K562 (cell line): Measurements from ENCODE around the gene EVI5. TPM values are rescaled to one million over a fixed set of nuclear protein-coding genes. Genes with fewer than 3 reads are reported as not detected.
A peak's percentile ranks its signal among the peaks of the same experiment; 100 is the strongest.

ENCODE experiments used
- ARID4B ChIP-seq: sonication (generic); formaldehyde crosslinking; IDR thresholded peaks from 2 replicates; pipeline ENCODE4 v1.8.0; 2022; ENCODE audit warnings: mild to moderate bottlenecking, missing genetic modification reagents
- CBX2 ChIP-seq: fragments of 200-600 bp; sonication (generic); IDR thresholded peaks from one replicate; pipeline ENCODE4 v1.6.1; 2012; ENCODE audit warnings: mild to moderate bottlenecking, low read length, inconsistent platforms; ENCODE audit not compliant: insufficient read depth, poor library complexity, severe bottlenecking
- REST ChIP-seq, 2 experiments: fragments of 450-650 bp; formaldehyde crosslinking in 1 of 2; IDR thresholded peaks; 2 replicates each; pipeline versions ENCODE4 v1.4.0 to v1.6.1; 2014 to 2020; ENCODE audit warnings: mild to moderate bottlenecking in 2 of 2, borderline replicate concordance in 1 of 2, low read depth in 1 of 2
- TAL1 ChIP-seq: fragments of 450-650 bp; IDR thresholded peaks from 2 replicates; pipeline ENCODE4 v1.6.1; 2016; ENCODE audit warnings: mild to moderate bottlenecking
- ZKSCAN1 ChIP-seq: fragments of 150-350 bp; IDR thresholded peaks from 2 replicates; pipeline ENCODE4 v1.6.1; 2016; ENCODE audit warnings: low read depth, low read length
- ZNF445 ChIP-seq: fragments of 250-450 bp; sonication (Bioruptor Pico); IDR thresholded peaks from 2 replicates; pipeline ENCODE4 v1.4.0; 2020; ENCODE audit warnings: low read depth, mild to moderate bottlenecking, moderate library complexity
- ZZZ3 ChIP-seq: fragments of 450-650 bp; IDR thresholded peaks from 2 replicates; pipeline ENCODE4 v1.6.1; 2016; ENCODE audit warnings: antibody characterized with exemption, mild to moderate bottlenecking, moderate library complexity
- polyA plus RNA-seq, 8 experiments: library from polyadenylated mRNA; depleted of rRNA in 4 of 8; stranded (reverse) in 5 of 8; unstranded in 3 of 8; fragments of >200 nt; fragmentation: Nextera tagmentation in 2 of 8; fragmentation: Illumina TruSeq in 1 of 8; extraction: Ambion mirVana in 2 of 8; extraction: Trizol in 1 of 8; gene quantifications; 2 replicates each; pipeline versions ENCODE4 v1.2.1 to v1.2.3, GENCODE V29; 2011 to 2014; ENCODE audit warnings: inconsistent platforms in 1 of 8, missing spikeins in 1 of 8
- total RNA-seq, 7 experiments: library from RNA; depleted of rRNA in 6 of 7; stranded (reverse); fragments of >200 nt in 6 of 7; fragmentation: Illumina TruSeq in 2 of 7; extraction: Trizol in 2 of 7; gene quantifications; 2 replicates each; pipeline versions ENCODE4 v1.2.1 to v1.2.3, GENCODE V29; 2011 to 2021; ENCODE audit warnings: low replicate concordance in 1 of 7
- TF ChIP-seq, protein P1 (sequence below), 2 experiments: fragments of 250-450 bp in 1 of 2; fragments of 450-650 bp in 1 of 2; sonication (Bioruptor Pico) in 1 of 2; IDR thresholded peaks; 2 replicates each; pipeline versions ENCODE4 v1.6.1 to v1.8.0; 2016 to 2021; ENCODE audit warnings: mild to moderate bottlenecking in 2 of 2, moderate library complexity in 2 of 2, missing compliant biosample characterization in 1 of 2, missing genetic modification characterization in 1 of 2
- TF ChIP-seq, protein P2 (sequence below): fragments of 250-450 bp; sonication (Bioruptor Pico); IDR thresholded peaks from 2 replicates; pipeline ENCODE4 v1.5.0; 2021
- TF ChIP-seq, protein P3 (sequence below): sonication (generic); formaldehyde crosslinking; IDR thresholded peaks from 2 replicates; pipeline ENCODE4 v1.8.0; 2022; ENCODE audit warnings: mild to moderate bottlenecking, missing genetic modification reagents

Gene EVI5
- total and polyA plus RNA-seq, 9 of the 15 experiments (the other 6 are each of a cell fraction or from before 2014, with no cell fraction given), result 1.7 to 50.1 (median 13.7) TPM

DNA sequence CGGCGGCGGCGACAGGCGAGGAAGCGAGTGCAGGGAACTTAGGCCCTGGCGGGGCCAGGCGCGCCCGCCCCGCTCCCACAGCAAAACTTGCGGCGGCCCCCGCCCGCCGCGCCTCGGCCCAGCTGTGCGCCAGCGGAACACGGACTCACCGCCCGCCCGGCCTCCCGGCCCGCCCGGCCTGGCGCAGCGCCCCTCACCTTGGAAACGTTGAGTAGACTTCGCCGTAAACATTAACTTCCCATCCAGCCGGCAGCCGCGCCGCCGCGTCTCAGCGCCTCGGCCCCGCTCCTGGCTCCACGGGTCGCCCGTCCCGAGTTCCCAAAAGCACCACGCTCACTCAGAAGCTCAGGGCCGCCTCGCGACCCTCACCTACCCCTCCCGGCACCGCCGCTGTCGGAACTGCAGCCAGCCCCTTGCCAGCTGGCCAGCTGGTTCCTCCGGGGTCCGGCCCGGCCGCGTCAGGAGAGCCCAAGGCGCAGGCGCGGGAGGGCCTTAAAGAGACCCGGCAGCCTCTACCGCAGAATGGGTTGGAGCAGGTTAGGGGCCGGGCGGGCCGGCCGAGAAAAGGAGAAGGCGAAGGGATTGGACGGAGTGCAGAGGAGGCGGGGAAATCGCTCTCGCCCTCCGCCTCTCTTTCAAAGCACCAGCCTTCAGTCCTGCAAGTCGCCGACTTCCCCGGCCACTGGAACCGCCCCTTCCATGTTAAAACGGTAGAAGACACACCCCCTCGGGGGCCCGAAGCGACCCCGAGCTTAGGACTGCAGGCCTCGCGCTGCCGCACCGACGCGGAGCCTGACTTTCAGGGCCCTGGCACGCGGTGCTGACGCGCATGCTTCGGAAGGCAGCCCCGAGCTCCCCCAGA lies at the start of gene EVI5 (continued):
- TF ChIP-seq REST (IDR thresholded peaks at IDR 0.05; ENCODE audit: borderline replicate concordance), result no peak
- no peak; the same call in 1 of the 2 replicates for TF ChIP-seq REST (CRISPR knock-in tag; IDR thresholded peaks at IDR 0.05; ENCODE audit: low read depth)
- TF ChIP-seq ZZZ3, result no peak
- TF ChIP-seq, protein P1, sequence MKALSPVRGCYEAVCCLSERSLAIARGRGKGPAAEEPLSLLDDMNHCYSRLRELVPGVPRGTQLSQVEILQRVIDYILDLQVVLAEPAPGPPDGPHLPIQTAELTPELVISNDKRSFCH (CRISPR knock-in tag; IDR thresholded peaks at IDR 0.05), result 0 out of 2 replicates have a peak, but pooled peaks have one; percentile 26
- TF ChIP-seq, protein P1 (tag; IDR thresholded peaks at IDR 0.05), result 0 out of 2 replicates have a peak, but pooled peaks have one; percentile 24
- TF ChIP-seq, protein P2, sequence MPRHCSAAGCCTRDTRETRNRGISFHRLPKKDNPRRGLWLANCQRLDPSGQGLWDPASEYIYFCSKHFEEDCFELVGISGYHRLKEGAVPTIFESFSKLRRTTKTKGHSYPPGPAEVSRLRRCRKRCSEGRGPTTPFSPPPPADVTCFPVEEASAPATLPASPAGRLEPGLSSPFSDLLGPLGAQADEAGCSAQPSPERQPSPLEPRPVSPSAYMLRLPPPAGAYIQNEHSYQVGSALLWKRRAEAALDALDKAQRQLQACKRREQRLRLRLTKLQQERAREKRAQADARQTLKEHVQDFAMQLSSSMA (CRISPR knock-in tag), result no peak
- TF ChIP-seq TAL1, result no peak
- TF ChIP-seq ZKSCAN1, result 0 out of 2 replicates have a peak, but pooled peaks have one; percentile 22
- TF ChIP-seq ZNF445 (CRISPR knock-in tag), result no peak
- TF ChIP-seq, protein P3, sequence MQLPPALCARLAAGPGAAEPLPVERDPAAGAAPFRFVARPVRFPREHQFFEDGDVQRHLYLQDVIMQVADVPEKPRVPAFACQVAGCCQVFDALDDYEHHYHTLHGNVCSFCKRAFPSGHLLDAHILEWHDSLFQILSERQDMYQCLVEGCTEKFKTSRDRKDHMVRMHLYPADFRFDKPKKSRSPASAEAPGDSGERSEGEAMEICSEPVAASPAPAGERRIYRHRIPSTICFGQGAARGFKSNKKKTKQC (CRISPR knock-in tag), result peak; percentile 97; the same call in 1 of the 2 replicates
- peak; percentile 60 for TF ChIP-seq ARID4B (CRISPR knock-in tag)
- TF ChIP-seq CBX2, result no peak
